ENCODE measurements around the gene LMBRD1. TPM values are rescaled to one million over a fixed set of nuclear protein-coding genes. Genes with fewer than 3 reads are reported as not detected.
A peak's percentile ranks its signal among the peaks of the same experiment; 100 is the strongest.

LMBRD1 gene
- total RNA-seq (2014; rRNA removed; shearing (Covaris generic)) (12.7 and 14.0 TPM in 2 replicates), total RNA-seq (2022) (16.3 and 20.8 TPM in 2 replicates), Bru-seq, nascent RNA (percentile 75 among the genes with signal in this experiment), BruChase-seq, experiment 1, labeled RNA remaining after a 6-hour chase (percentile 49 among the genes with signal in this experiment), BruChase-seq, experiment 2, labeled RNA remaining after a 2-hour chase (percentile 56 among the genes with signal in this experiment)
- long read RNA-seq, transcript LMBRD1-202 (16 exons, 2,264 nt): major isoform, 45 of 54 reads
- long read RNA-seq, partial matches to known transcripts: 3 of 54 reads
- long read RNA-seq, other reads (novel, unspliced or antisense): 3 of 54 reads

GRCh38 chr6:69796642-69797390 is at the start of gene LMBRD1:
Gene LMBRD1, minus strand, starts transcription at chr6:69797010. Its CDS starts 129 bp downstream, at chr6:69796881.
- peak within 1 kb of the TSS; percentile 91 for H3K4me3 ChIP-seq (ENCODE audit: low read depth, low read length, poor library complexity, severe bottlenecking)
- peaks cover 13% of the 10 kb centered on the region for H3K4me1 ChIP-seq (ENCODE audit: insufficient read depth, low read length, poor library complexity, severe bottlenecking)
- H3K79me2 ChIP-seq (ENCODE audit: insufficient read depth, low read depth, low read length): peaks cover 43% of the 10 kb centered on the region; the same call in 1 of the 2 replicates
- peaks cover 7% of the 10 kb centered on the region; the same call in 1 of the 2 replicates for H4K20me1 ChIP-seq (ENCODE audit: insufficient read depth, low read length)
- H3K36me3 ChIP-seq (ENCODE audit: insufficient read depth, low read length): peaks cover 4% of the 10 kb centered on the region; the same call in 1 of the 2 replicates
- peak within 1 kb of the TSS; percentile 82; the same call in 1 of the 2 replicates for H2AFZ ChIP-seq (ENCODE audit: low read length)
- intact Hi-C loops (cut with micrococcal nuclease; ENCODE audit: unreplicated experiment): loop anchor here (2.0 to 5.0 kb wide), 2 partner anchors 70 to 84 kb away; partner anchors contain the start of gene COL19A1
- no peaks in the 10 kb centered on the region for H3K9me2 ChIP-seq (ENCODE audit: insufficient read depth, low read length)
- TF ChIP-seq CTCF (conservative IDR thresholded peaks at IDR 0.05; ENCODE audit: low read length) (peak; percentile 91), EZH2phosphoT487 (IDR thresholded peaks at IDR 0.05; ENCODE audit: borderline replicate concordance, low read depth, low read length) (no peak)
- no TSS peak for BruUV-seq (replicated peaks)
- H3K9me3 ChIP-seq (ENCODE audit: low read length): no peaks in the 10 kb centered on the region
- peak within 1 kb of the TSS; percentile 68 for H3K27ac ChIP-seq (ENCODE audit: low read depth, low read length, poor library complexity, severe bottlenecking)
- peak; percentile 96 for DNase-seq (ENCODE audit: low spot score)
- H3K4me2 ChIP-seq (ENCODE audit: low read length): peak within 1 kb of the TSS; percentile 85
- POLR2A ChIA-PET: interaction anchor here (0.5 to 4.2 kb wide), 7 partner anchors 17 to 499 kb away, joined by 3 to 37 read pairs (median 8); no protein-coding TSS in a partner anchor
- CTCF ChIA-PET (ENCODE audit: unreplicated experiment): interaction anchor here (0.6 to 2.4 kb wide), 3 partner anchors 17 to 37 kb away, joined by 3 to 15 read pairs (median 3); no protein-coding TSS in a partner anchor

GRCh38 chr6:69846312-69846711 is 49.5 kb upstream of the LMBRD1 start:
- H3K36me3 ChIP-seq (ENCODE audit: insufficient read depth, low read length): no peaks in the 10 kb centered on the region
- BruUV-seq (replicated peaks): no TSS peak

More at GRCh38 chr6:69846312-69846711, 49.5 kb upstream of the LMBRD1 start:
- H3K4me1 ChIP-seq (ENCODE audit: insufficient read depth, low read length, poor library complexity, severe bottlenecking): no peaks in the 10 kb centered on the region
- intact Hi-C loops (cut with micrococcal nuclease; ENCODE audit: unreplicated experiment): no loop called here
- H3K4me2 ChIP-seq (ENCODE audit: low read length): no peak overlapping the region
- no peak overlapping the region for H3K4me3 ChIP-seq (ENCODE audit: low read depth, low read length, poor library complexity, severe bottlenecking)
- no peaks in the 10 kb centered on the region for H3K9me2 ChIP-seq (ENCODE audit: insufficient read depth, low read length)
- ChIA-PET POLR2A (no interaction called here), CTCF (ENCODE audit: unreplicated experiment) (no interaction called here)
- H3K9me3 ChIP-seq (ENCODE audit: low read length): no peaks in the 10 kb centered on the region
- H4K20me1 ChIP-seq (ENCODE audit: insufficient read depth, low read length): no peaks in the 10 kb centered on the region
- TF ChIP-seq CTCF (conservative IDR thresholded peaks at IDR 0.05; ENCODE audit: low read length): no peak
- no peak for TF ChIP-seq EZH2phosphoT487 (IDR thresholded peaks at IDR 0.05; ENCODE audit: borderline replicate concordance, low read depth, low read length)
- no peak for DNase-seq (ENCODE audit: low spot score)
- H3K27ac ChIP-seq (ENCODE audit: low read depth, low read length, poor library complexity, severe bottlenecking): no peak overlapping the region
- H3K79me2 ChIP-seq (ENCODE audit: insufficient read depth, low read depth, low read length): no peaks in the 10 kb centered on the region
- no peak overlapping the region for H2AFZ ChIP-seq (ENCODE audit: low read length)

Measured in OCI-LY7 (cell line).